GM19395 (cell line): Measurements from ENCODE around the gene POU3F1.
A peak's percentile ranks its signal among the peaks of the same experiment; 100 is the strongest.
"Not testable (repeated sequence)": the region's sequence is repeated elsewhere in the genome, so short reads cannot be mapped to it uniquely, and the experiment has no call there.

Experiments used
- ATAC-seq: cut with Tn5 transposase; IDR thresholded peaks from one replicate; pipeline ENCODE4 v1.9.1; 2021; ENCODE audit warnings: mild to moderate bottlenecking, moderate library complexity; ENCODE audit not compliant: unreplicated experiment

POU3F1 gene

DNA sequence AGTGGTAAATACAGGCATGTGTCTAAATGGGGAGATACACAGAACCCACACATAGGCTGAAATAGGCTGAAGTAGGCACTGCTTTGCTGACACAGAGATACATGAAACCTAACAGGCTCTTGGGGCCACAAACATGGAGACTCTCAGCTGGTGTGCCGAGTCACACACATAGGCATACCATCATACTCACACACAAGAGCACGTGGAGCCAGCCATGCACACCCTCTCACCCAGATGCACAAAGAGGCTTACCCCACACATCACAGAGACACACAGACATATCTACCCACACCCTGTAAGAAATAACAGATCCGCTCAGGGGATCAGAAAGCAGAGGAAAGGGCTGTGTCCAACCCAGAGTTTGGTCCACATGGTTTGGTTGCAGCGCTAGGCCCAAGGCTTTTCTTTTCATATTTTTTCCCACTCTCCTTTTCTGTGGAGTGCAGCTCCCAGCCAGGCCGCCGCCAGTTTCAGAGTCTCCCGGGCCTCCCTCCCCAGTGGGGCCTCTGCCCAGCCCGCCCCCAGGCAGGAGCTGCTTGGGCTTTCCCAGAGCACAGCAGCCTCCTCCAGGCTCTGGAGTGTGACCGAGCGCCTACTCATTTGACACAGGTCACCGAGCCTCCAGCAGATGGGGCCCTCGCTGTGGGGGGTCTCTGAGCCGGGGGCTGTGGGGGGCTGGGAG is 3.9 kb upstream of the POU3F1 start:
- no peak for ATAC-seq

GRCh38 chr1:38047603-38048141 is 1.1 kb upstream of the POU3F1 start:
- no peak for ATAC-seq

DNA sequence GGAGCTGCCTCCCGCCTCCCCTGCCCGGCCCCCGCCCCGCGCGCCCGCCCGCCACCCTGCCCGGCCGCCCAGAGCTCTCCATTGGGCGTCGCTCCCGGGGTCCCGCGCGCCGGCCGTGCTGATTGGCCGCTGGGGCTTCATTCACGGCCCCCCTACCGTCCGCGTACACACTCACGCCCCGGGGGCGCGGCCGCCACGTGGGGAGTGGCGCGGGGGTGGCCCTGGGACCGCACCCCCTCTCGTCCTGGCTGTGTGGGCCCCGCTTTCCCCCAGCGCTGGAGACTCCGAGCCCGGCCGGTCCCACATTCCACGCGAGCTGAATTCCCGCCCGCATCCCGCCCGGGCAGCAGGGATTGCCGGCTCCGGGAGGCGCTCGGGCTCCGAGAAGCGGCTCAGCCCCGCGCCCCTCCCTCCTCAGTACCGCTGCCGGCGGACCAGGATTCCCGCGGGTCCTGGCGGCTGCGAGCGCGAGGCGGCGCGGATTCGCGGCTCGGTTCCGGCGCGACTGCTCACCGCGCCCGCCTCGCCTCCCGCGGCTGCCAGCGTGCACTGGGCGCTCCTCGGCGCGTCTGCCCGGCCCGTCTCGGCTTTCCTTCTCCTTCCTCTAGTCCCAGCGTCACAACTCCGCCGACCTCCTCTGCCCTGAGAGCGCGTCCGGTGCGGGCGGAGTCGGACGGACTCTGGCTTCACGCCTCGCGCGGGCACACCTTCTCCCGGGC is 450 bp upstream of the POU3F1 start:
- peak; percentile 64 for ATAC-seq

- ATAC-seq: no peak
These were observed 926 bp downstream of the POU3F1 start for GRCh38 chr1:38045401-38046332.

GRCh38 chr1:38044221-38045215 is 2.1 kb downstream of the POU3F1 start:
- ATAC-seq: no peak

DNA sequence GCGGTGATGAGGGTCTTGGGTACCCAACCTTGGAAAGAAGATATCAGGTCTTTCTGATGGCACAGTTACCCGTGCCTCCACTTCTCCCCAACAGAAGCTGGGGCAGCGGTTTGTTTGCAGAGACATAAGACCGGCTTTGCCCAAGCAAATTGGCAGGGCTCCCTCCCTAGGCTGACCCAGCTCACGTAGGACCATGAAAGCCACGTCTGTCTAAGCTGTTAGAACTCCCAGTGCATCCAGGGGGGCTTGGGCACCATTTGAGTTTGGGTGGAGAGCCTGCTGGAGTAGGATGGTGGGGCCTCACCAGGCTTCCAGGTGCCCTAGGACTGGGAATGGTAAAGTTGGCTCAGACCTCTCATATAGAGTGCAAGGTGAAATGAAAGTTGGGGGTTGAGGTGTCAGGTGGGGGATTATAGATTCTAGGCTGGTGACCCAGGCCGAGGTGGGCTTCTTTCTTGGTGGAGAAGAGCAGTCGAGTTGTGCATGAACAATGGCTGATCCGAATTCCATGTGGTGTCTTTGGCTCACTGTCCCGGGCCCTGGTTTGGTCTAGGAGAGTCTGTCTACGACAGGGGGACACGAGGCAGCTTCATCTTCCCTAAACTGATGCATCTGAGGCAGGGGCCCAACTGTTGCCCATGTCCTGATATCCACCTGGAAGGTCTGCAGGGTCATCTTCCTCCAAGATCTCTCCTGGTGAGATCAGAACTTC is 3.4 kb downstream of the POU3F1 start:
- ATAC-seq: no peak

DNA sequence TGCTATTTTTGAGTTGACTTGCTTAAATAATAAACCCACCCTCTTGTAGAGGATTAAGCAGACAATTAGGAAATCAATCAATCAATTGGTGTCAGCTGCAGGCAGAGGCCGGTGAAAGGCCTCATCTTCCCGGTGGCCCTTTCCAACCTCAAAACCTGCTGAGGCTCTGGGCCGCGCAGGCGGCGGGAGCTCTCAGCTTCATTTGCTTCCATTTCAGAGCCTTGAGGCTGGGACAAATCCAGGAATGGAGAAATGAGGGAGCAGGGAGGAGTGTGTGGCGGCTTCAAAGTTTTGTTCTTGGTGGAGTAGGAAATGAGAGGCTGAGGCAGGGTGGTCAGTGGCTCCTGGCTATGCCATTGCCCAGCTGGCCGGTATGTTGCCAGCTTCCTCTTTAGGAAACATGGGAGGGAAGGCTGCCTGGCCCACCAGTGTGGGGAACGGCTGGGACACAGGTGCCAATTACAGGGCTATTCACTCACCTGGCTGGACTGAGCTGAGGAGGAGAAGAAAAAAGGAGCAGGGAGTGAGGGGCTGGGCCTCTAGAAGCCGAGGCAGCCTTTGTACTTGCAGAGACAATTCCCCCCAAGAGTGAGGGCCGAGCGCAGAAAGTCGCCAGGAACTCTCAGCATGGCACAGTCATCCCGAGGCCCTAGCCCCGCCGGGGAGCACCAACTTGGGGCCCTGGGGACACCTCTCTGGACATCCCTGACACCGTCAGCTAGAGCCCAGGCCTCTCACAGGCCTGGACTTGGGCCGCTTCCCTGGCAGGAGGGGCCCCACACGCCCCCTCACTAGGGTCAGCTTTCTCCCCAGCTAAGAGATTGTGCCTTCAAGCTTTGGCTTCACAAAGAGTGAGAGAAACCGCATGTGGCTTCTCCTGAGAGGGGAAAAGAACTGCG is 4.4 kb downstream of the POU3F1 start:
- ATAC-seq: no peak

DNA sequence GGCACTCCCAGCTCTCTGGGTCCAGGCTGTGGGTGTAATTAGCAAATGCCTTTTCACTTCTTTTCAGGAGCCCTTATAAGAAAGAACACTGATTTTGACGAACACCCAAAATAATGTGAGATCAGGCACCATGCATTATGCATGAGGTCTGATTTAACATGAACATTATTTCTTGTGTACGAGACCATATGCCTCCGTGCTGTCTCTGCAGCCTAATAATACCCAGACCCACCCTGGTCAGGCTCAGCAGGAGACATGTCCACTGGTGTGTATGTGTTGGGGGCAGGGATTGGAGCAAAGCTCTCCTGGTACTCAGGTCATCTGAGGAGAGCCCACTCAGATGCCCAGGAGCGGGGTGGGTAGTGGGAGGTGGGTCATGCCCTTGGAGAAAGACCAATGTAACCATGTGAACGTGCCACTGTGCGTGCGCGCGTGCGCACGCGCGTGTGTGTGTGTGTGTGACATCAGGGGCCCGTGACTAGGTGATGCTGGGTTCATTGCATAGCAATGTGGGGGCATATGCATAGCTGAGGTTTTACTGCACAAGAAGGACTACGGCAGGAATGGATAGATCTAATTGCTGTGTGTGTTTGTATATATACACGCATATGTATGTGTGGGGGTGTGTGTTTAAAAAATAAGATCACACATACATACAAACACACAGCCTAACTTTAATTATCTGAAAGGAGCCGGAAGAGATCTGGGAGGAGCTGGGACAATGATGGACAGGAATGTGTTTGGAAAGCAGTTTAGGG is 7.1 kb downstream of the POU3F1 start:
- no peak for ATAC-seq

DNA sequence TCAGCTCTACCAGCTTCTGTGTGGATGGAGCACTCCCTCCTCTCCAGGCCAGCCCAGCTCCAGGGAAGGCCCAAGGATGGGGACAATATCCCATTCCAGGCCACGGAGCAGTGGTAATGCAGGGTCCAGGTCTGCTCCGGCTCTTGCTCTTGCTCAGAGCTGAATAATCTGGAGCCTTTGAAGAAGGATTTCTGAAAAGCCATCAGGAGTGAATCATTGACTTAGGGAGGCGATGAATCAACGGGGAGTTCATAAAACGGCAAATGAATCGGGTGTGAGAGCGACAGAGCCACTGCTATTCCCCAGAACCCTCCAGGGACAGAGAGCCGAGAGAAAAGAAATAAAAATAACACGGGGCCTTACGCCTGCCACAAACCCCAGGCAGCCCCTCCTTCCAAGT is 7.7 kb downstream of the POU3F1 start:
- no peak for ATAC-seq

GRCh38 chr1:38037221-38037939 is 9.2 kb downstream of the POU3F1 start:
- ATAC-seq: no peak

DNA sequence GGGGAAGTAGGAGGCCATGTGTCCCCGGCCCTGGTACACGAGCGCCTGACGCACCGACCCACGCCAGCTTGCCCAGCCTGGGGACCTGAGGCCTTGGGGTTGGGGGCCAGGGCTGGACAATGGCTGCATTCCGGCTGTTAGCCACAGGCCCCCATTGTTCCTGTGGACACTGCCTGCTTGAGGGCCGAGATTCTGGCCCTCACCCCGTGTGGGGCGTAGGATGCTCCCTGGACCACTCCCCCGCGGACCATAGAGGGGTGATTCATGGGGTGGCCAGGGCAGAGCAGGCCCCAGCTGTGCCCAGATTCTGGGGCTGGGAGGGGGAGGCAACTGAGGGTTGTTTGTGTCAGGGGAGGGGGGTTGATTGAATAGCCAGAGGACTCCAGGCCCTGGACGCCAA is 11.7 kb downstream of the POU3F1 start:
- no peak for ATAC-seq

- not testable (repeated sequence) for ATAC-seq
These were observed 13.6 kb downstream of the POU3F1 start for GRCh38 chr1:38032992-38033391.

DNA sequence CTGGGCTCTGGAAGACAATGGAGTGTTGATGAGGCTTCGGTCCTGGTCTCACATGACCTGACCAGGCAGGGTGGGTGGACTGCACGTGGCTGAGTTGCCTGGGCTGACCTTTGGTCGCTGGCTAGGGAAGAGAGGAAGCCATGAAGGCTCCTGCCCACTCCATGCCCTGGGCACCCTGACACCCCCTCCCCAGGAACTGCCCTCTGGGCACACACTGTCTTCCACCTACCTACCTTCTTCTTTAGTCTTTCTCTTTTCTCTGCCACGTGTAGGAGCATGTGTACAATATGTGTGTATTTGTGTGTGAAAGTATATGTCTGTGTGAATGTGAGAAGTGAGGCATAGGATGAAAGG is 15.1 kb downstream of the POU3F1 start:
- ATAC-seq: no peak

- ATAC-seq: no peak
These were observed 15.7 kb downstream of the POU3F1 start for GRCh38 chr1:38030596-38031512.

- peak; percentile 45 for ATAC-seq
These were observed 16.7 kb downstream of the POU3F1 start for GRCh38 chr1:38029685-38030511.
